H1 (cell line): ENCODE data around the gene RPN2. TPM values are rescaled to one million over a fixed set of nuclear protein-coding genes. Genes with fewer than 3 reads are reported as not detected.

Source experiments
- CTCF ChIA-PET: fragments of 300-600 bp; sonication (Branson Sonifier 250); formaldehyde crosslinking; loops from one replicate; lab custom pipeline; 2021; ENCODE audit not compliant: partially characterized antibody; lab: Charles Lee
- POLR2A ChIA-PET: fragments of 300-600 bp; sonication (Branson Sonifier 250); formaldehyde crosslinking; loops from one replicate; lab custom pipeline; 2021; ENCODE audit warnings: inconsistent platforms; ENCODE audit not compliant: partially characterized antibody; lab: Charles Lee
- DNase-seq, 2 experiments: peaks; one replicate each; pipeline versions ENCODE4 v3.0.0 to v3.0.0-alpha.2; 2010 to 2022; ENCODE audit warnings: low spot score in 2 of 2, low read depth in 1 of 2, mixed read lengths in 1 of 2
- FAIRE-seq: peaks from 2 replicates; lab custom pipeline; 2011; peaks lifted over from hg19 to GRCh38; lab: Jason Lieb, UNC
- H2AFZ ChIP-seq: 2 replicates; pipeline ENCODE4 v1.8.1; 2012; ENCODE audit warnings: low read length, inconsistent platforms
- H2AK5ac ChIP-seq: 2 replicates; pipeline ENCODE4 v1.6.1; 2013; ENCODE audit warnings: low read depth, low read length
- H2BK120ac ChIP-seq: replicated peaks from 2 replicates; pipeline ENCODE3; 2013; ENCODE audit warnings: low read depth, low read length, inconsistent platforms
- H2BK12ac ChIP-seq: 2 replicates; pipeline ENCODE4 v1.6.1; 2013; ENCODE audit warnings: low read depth, low read length
- H2BK15ac ChIP-seq: 2 replicates; pipeline ENCODE4 v1.6.1; 2013; ENCODE audit warnings: low read length
- H2BK20ac ChIP-seq: 2 replicates; pipeline ENCODE4 v1.6.1; 2013; ENCODE audit warnings: low read length
- H2BK5ac ChIP-seq: 2 replicates; pipeline ENCODE4 v1.6.1; 2013; ENCODE audit warnings: low read depth, low read length
- H3K14ac ChIP-seq: 2 replicates; pipeline ENCODE4 v1.6.1; 2013; ENCODE audit warnings: inconsistent platforms; ENCODE audit not compliant: insufficient read length
- H3K18ac ChIP-seq: 2 replicates; pipeline ENCODE4 v1.6.1; 2013; ENCODE audit warnings: low read length; ENCODE audit errors: extremely low read depth
- H3K23ac ChIP-seq: 2 replicates; pipeline ENCODE4 v1.6.1; 2013; ENCODE audit warnings: inconsistent platforms; ENCODE audit not compliant: insufficient read length
- H3K23me2 ChIP-seq: 2 replicates; pipeline ENCODE4 v1.6.1; 2013; ENCODE audit warnings: low read depth, low read length
- H3K27ac ChIP-seq: 2 replicates; pipeline ENCODE4 v1.6.1; 2011; ENCODE audit warnings: low read depth, low read length, inconsistent platforms
- H3K27me3 ChIP-seq, 4 experiments: replicated peaks in 1 of 4; 1 replicate in 1 of 4; 2 replicates in 3 of 4; pipeline versions ENCODE4 v1.6.1 to v1.8.1; 2011 to 2013; ENCODE audit warnings: low read length in 3 of 4, mild to moderate bottlenecking in 3 of 4, inconsistent platforms in 2 of 4, mixed read lengths in 2 of 4, moderate library complexity in 1 of 4; ENCODE audit not compliant: control insufficient read depth in 3 of 4, insufficient read depth in 3 of 4; ENCODE audit errors: extremely low read depth in 1 of 4
- H3K36me3 ChIP-seq, 4 experiments: 2 replicates each; pipeline versions ENCODE4 v1.6.1 to v1.8.1; 2011 to 2013; ENCODE audit warnings: mild to moderate bottlenecking in 4 of 4, low read length in 3 of 4, moderate library complexity in 2 of 4, control low read depth in 1 of 4, inconsistent platforms in 1 of 4; ENCODE audit not compliant: insufficient read depth in 4 of 4, control insufficient read depth in 2 of 4
- H3K4ac ChIP-seq: replicated peaks from 2 replicates; pipeline ENCODE3; 2013; ENCODE audit warnings: low read length, low read depth, mixed read lengths, inconsistent platforms; ENCODE audit not compliant: insufficient read length
- H3K4me1 ChIP-seq, 4 experiments: replicated peaks in 1 of 4; 1 replicate in 1 of 4; 2 replicates in 3 of 4; pipeline versions ENCODE4 v1.6.1 to v1.8.1; 2011 to 2013; ENCODE audit warnings: low read length in 3 of 4, inconsistent platforms in 2 of 4, mixed read lengths in 1 of 4; ENCODE audit not compliant: insufficient read depth in 4 of 4, control insufficient read depth in 3 of 4
- H3K4me2 ChIP-seq, 2 experiments: 2 replicates each; pipeline versions ENCODE4 v1.6.1 to v1.8.1; 2011 to 2013; ENCODE audit warnings: low read depth in 2 of 2, low read length in 2 of 2, control low read depth in 1 of 2, inconsistent platforms in 1 of 2, mild to moderate bottlenecking in 1 of 2; ENCODE audit not compliant: insufficient read depth in 1 of 2
- H3K4me3 ChIP-seq, 4 experiments: fragments of 200-600, 300-600 bp in 1 of 4; sonication (generic), shearing (Covaris generic), sonication (Bioruptor Twin) in 1 of 4; 2 replicates each; pipeline versions ENCODE4 v1.5.1 to v1.8.1; 2011 to 2016; ENCODE audit warnings: low read length in 4 of 4, low read depth in 3 of 4, control low read depth in 2 of 4, inconsistent platforms in 2 of 4, mild to moderate bottlenecking in 2 of 4, mixed read lengths in 1 of 4, moderate library complexity in 1 of 4; ENCODE audit not compliant: insufficient read depth in 2 of 4; ENCODE audit errors: extremely low read depth in 1 of 4
- H3K56ac ChIP-seq: replicated peaks from 2 replicates; pipeline ENCODE3; 2013; ENCODE audit warnings: low read depth, mild to moderate bottlenecking, mixed read lengths, low read length, inconsistent platforms; ENCODE audit not compliant: insufficient read length
- H3K79me1 ChIP-seq: 2 replicates; pipeline ENCODE4 v1.6.1; 2013; ENCODE audit warnings: low read depth, low read length, control low read depth
- H3K79me2 ChIP-seq, 2 experiments: 2 replicates each; pipeline versions ENCODE4 v1.6.1 to v1.8.1; 2012 to 2013; ENCODE audit warnings: low read length in 2 of 2, mild to moderate bottlenecking in 2 of 2, inconsistent platforms in 1 of 2; ENCODE audit not compliant: insufficient read depth in 2 of 2, control insufficient read depth in 1 of 2
- H3K9ac ChIP-seq, 4 experiments: replicated peaks in 1 of 4; 1 replicate in 1 of 4; 2 replicates in 3 of 4; pipeline versions ENCODE4 v1.6.1 to v1.8.1; 2011 to 2013; ENCODE audit warnings: low read depth in 3 of 4, low read length in 3 of 4, control low read depth in 2 of 4, mild to moderate bottlenecking in 2 of 4, moderate library complexity in 2 of 4, inconsistent platforms in 1 of 4; ENCODE audit errors: extremely low read depth in 1 of 4
- H3K9me3 ChIP-seq, 2 experiments: 2 replicates each; pipeline versions ENCODE4 v1.6.1 to v1.8.1; 2012 to 2013; ENCODE audit warnings: mild to moderate bottlenecking in 2 of 2, moderate library complexity in 2 of 2, control low read depth in 1 of 2, inconsistent platforms in 1 of 2, low read depth in 1 of 2, low read length in 1 of 2, mixed read lengths in 1 of 2; ENCODE audit not compliant: insufficient read depth in 2 of 2
- H4K20me1 ChIP-seq, 2 experiments: replicated peaks in 1 of 2; 2 replicates each; pipeline versions ENCODE3 to v1.8.1; 2011 to 2013; ENCODE audit warnings: inconsistent platforms in 2 of 2, low read length in 2 of 2, mild to moderate bottlenecking in 1 of 2; ENCODE audit not compliant: insufficient read depth in 2 of 2, control insufficient read depth in 1 of 2
- H4K5ac ChIP-seq: 2 replicates; pipeline ENCODE4 v1.6.1; 2013; ENCODE audit warnings: low read length, low read depth, mixed read lengths, inconsistent platforms; ENCODE audit not compliant: insufficient read length
- H4K8ac ChIP-seq: 2 replicates; pipeline ENCODE4 v1.8.0; 2013; ENCODE audit warnings: mild to moderate bottlenecking, moderate library complexity, low read length, inconsistent platforms; ENCODE audit not compliant: insufficient read depth; ENCODE audit errors: extremely low read depth
- H4K91ac ChIP-seq: replicated peaks from 2 replicates; pipeline ENCODE3; 2013; ENCODE audit warnings: low read length, mixed read lengths, inconsistent platforms; ENCODE audit not compliant: insufficient read length
- CEBPB ChIP-seq: IDR thresholded peaks from 2 replicates; pipeline ENCODE4 v1.6.1; 2012; ENCODE audit warnings: low read depth, low read length
- E2F6 ChIP-seq: IDR thresholded peaks from 2 replicates; pipeline ENCODE4 v1.6.1; 2012; ENCODE audit warnings: inconsistent platforms
- HDAC6 ChIP-seq: IDR thresholded peaks from one replicate; pipeline ENCODE4 v1.7.1; 2012; ENCODE audit warnings: low read depth, mild to moderate bottlenecking, inconsistent platforms, low read length, moderate library complexity
- MAFK ChIP-seq: IDR thresholded peaks from 2 replicates; pipeline ENCODE4 v1.6.1; 2012; ENCODE audit warnings: low read depth, mild to moderate bottlenecking, improper control_type of control experiment, low read length
- NANOG ChIP-seq: IDR thresholded peaks from 2 replicates; pipeline ENCODE4 v1.6.1; 2011; ENCODE audit warnings: low read length, low read depth, mild to moderate bottlenecking, inconsistent platforms; ENCODE audit not compliant: insufficient read depth, poor library complexity, severe bottlenecking
- POLR2AphosphoS5 ChIP-seq: IDR thresholded peaks from 2 replicates; pipeline ENCODE4 v1.6.1; 2011; ENCODE audit warnings: low read depth, low read length
- RFX5 ChIP-seq: IDR thresholded peaks from 2 replicates; pipeline ENCODE4 v1.6.1; 2011; ENCODE audit warnings: low read depth, low read length, improper control_type of control experiment, borderline replicate concordance
- SIX5 ChIP-seq: IDR thresholded peaks from 2 replicates; pipeline ENCODE4 v1.6.1; 2011; ENCODE audit warnings: mild to moderate bottlenecking, low read depth, low read length
- SP1 ChIP-seq: IDR thresholded peaks from 2 replicates; pipeline ENCODE4 v1.6.1; 2011; ENCODE audit warnings: low read depth, low read length
- SP4 ChIP-seq: IDR thresholded peaks from 2 replicates; pipeline ENCODE4 v1.6.1; 2012; ENCODE audit warnings: low read length, inconsistent platforms
- TEAD4 ChIP-seq: IDR thresholded peaks from 2 replicates; pipeline ENCODE4 v1.6.1; 2012; ENCODE audit warnings: low read depth, low read length, inconsistent platforms, mixed read lengths
- YY1 ChIP-seq: IDR thresholded peaks from 2 replicates; pipeline ENCODE4 v1.6.1; 2011; ENCODE audit warnings: low read depth, mild to moderate bottlenecking, low read length
- WGBS, 2 experiments: shearing (Covaris generic) in 1 of 2; methylation state at CpG; one replicate each; pipeline versions ENCODE4 v1.1.6 to v1.1.7; 2013 to 2015; ENCODE audit warnings: low lambda C conversion rate in 2 of 2, mixed read lengths in 2 of 2, inconsistent platforms in 1 of 2, low coverage in 1 of 2, missing lambda C conversion rate in 1 of 2; ENCODE audit not compliant: insufficient replicate concordance in 2 of 2, insufficient coverage in 1 of 2, insufficient read length in 1 of 2; ENCODE audit errors: extremely low coverage in 1 of 2, missing lambda C conversion rate in 1 of 2; 5-methylcytosine and 5-hydroxymethylcytosine counted together
- polyA plus RNA-seq, 7 experiments: library from polyadenylated mRNA; depleted of rRNA in 3 of 7; stranded (reverse) in 5 of 7; unstranded in 2 of 7; fragments of >200 nt in 5 of 7; fragments of 200-250 nt in 2 of 7; gene quantifications; 1 replicate in 5 of 7; 2 replicates in 1 of 7; 4 replicates in 1 of 7; pipeline versions ENCODE4 v1.2.1 to v1.2.3, GENCODE V29; 2011 to 2013; ENCODE audit warnings: missing spikeins in 2 of 7, mixed read lengths in 2 of 7
- total RNA-seq: library from RNA; stranded (reverse); fragmentation: NEBNext Ultra II Directional; extraction: Animal tissue kit (Norgen Biotek cat#: 25700); gene quantifications from 2 replicates; pipeline ENCODE4 v1.2.1, GENCODE V29; 2021

RPN2 gene
- total and polyA plus RNA-seq, 2 of the 8 experiments (the other 6 are each of a cell fraction or from before 2014, with no cell fraction given): 236 to 379 TPM

DNA sequence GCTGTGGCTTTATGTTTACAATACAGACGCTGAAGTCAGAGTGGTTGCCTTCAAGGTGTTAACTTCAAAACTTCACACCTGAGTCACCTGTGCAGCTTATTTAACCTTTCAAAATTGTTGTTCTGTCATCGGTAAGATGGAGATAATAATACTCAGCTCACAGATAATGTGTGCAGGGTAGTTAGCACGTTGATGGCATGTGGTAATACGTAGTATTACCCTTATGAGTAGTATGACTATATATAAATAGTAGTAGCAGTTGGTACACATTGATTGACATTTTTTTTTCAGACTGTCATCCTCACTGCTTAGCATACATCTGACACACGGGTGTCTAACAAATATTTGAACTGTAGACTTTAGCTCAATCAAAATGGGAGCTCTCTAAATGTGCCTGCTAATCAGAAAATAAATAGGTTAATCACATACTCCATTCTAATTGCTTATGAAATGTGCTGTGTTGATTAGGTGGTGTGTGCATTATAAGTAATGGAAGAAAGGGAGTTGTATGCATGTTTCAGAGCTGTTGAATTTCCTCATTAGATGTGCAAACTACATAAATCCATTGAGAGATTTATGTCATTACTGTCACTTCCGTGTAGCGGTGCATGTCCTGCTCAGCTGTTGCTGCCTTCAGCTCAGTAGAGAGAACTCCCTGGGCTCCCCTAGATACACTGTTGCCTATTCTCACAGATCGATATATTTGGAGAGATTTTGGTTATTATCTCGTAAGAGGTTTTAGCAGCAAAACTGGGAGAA lies 11.4 kb downstream of the RPN2 start:
- Histone ChIP-seq H4K5ac (no peak overlapping the region), H2AK5ac (no peak overlapping the region), H2BK12ac (no peak overlapping the region), H3K4me3 (no peak overlapping the region), H2BK120ac (no peak overlapping the region), H3K14ac (no peak overlapping the region), H3K27me3 (no peaks in the 10 kb centered on the region), H3K9me3 (no peaks in the 10 kb centered on the region), H3K9ac (no peak overlapping the region), H3K27ac (no peak overlapping the region), H3K23me2 (no peaks in the 10 kb centered on the region), H3K4me2 (no peak overlapping the region), H3K18ac (no peak overlapping the region), H2AFZ (no peak overlapping the region), H3K79me1 (peaks cover 12% of the 10 kb centered on the region), H3K4me1 (no peaks in the 10 kb centered on the region), H4K8ac (no peak overlapping the region), H2BK20ac (no peak overlapping the region), H2BK5ac (no peak overlapping the region), H4K20me1 (peaks cover 13 to 18% of the 10 kb centered on the region in 2 experiments), H3K56ac (no peak overlapping the region), H4K91ac (no peak overlapping the region), H2BK15ac (no peak overlapping the region), H3K79me2 (peaks cover 11 to 88% of the 10 kb centered on the region in 2 experiments; a peak in 3 of 4 replicates), H3K36me3 (peaks cover 5 to 45% (median 15%) of the 10 kb centered on the region in 4 experiments; a peak in 7 of 8 replicates), H3K4ac (no peak overlapping the region), H3K23ac (no peak overlapping the region)
- POLR2A ChIA-PET: interaction anchor here (1.2 to 5.8 kb wide), 4 partner anchors 9 to 15 kb away, joined by 3 to 57 read pairs (median 4); partner anchors contain the start of genes MROH8 and RPN2
- CTCF ChIA-PET: interaction anchor here (0.6 to 4.2 kb wide), 10 partner anchors 8 to 312 kb away, joined by 3 to 39 read pairs (median 10); partner anchors contain the start of genes MROH8 and RPN2
- no peak for DNase-seq
- WGBS, 2 experiments: 93% methylated on average over 9 of the region's 9 CpGs; no CpG with 5 or more reads in 1 of the 2 experiments
- no peak for FAIRE-seq
- TF ChIP-seq CEBPB (no peak), TEAD4 (no peak), YY1 (no peak), SP1 (no peak), NANOG (no peak), SP4 (no peak), E2F6 (no peak), SIX5 (no peak), POLR2AphosphoS5 (no peak), RFX5 (no peak), MAFK (no peak), HDAC6 (no peak)
